NCI-H146 (cell line): Measurements from ENCODE around the gene MSH5.

Source experiments
- DNase-seq: peaks from one replicate; lab custom pipeline; 2025; lab: John Stamatoyannopoulos, UW

The MSH5 gene

DNA sequence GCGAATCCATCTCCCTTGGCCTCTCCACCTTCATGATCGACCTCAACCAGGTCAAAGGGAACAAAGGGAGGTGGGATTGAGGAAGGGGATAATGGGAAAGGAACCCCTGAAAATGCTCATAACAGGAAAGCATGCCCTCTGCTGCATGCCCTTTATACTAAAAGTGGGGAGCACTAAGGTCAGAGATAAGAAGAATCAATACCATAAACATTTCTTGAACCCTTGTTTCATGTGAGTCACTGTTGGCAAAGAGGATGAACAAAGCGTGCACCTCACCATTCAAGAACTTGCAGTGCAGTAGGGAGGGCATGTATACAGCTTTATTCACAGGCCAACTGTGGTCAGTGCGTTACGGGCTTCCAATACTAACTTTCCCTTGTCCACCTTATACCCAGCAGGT, 21.0 kb downstream of the MSH5 start:
- DNase-seq, result no peak

DNA sequence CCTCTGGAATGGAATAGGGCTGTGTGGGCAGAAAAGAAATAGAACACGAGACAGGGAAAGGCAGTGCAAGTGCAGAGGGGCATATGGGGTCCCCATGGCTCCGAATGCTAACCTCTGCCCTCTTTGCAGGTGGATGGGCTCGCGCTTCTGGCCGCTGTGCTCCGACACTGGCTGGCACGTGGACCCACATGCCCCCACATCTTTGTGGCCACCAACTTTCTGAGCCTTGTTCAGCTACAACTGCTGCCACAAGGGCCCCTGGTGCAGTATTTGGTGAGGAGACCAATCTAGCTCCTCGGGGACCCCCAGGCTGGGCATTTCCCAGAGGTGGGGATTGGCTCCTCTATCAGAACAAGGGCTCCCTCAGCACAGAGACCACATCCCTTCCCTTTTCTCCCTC, 21.5 kb downstream of the MSH5 start:
- DNase-seq, result no peak

DNA sequence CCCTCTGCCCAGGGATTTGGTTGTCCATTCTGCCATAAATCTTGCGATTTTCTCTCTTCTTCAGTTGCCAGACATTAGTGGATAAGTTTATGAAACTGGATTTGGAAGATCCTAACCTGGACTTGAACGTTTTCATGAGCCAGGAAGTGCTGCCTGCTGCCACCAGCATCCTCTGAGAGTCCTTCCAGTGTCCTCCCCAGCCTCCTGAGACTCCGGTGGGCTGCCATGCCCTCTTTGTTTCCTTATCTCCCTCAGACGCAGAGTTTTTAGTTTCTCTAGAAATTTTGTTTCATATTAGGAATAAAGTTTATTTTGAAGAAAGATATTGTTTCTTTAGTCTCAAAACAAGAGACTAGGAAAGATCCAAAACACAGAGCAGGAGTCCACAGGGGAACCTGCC, 22.6 kb downstream of the MSH5 start, which contains the start of gene SAPCD1:
Gene SAPCD1 (plus strand): TSS at position 301 of the 400 bp plus-strand sequence. CDS start 399 bp downstream, outside the sequence.
- no peak for DNase-seq

DNA sequence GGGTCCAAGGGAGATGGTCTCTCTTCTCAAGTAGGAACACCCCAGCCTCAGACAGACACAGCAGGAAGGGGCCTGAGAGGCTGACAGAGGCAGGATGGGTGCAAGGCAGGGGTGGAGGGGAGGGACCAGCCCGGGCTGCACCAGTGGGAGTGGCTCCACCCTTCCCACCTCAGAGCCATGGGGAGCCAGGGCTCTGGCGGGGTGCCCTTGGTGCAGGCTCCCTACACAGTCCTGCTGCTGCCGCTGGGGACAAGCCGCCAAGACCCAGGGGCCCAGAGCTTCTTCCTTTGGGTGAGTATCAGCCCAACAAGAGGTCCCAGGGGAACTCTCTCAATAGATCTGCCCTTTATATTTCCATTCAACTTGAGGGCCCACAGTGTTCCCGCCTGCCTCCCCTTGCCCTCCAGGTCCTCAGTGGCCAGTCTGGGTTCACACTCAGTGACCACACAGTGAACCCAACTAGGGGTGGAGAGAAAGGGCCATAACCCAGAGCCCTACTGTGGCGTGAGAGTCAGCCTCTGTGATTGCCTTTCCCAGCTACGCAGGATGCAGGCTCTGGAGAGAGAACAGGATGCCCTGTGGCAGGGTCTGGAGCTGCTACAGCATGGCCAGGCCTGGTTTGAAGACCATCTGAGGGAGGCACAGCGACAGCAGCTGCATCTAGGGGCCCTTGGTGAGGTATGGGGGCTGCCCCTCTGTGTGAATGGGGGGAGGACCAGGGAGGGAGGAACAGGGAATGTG, 23.2 kb downstream of the MSH5 start:
- no peak for DNase-seq

DNA sequence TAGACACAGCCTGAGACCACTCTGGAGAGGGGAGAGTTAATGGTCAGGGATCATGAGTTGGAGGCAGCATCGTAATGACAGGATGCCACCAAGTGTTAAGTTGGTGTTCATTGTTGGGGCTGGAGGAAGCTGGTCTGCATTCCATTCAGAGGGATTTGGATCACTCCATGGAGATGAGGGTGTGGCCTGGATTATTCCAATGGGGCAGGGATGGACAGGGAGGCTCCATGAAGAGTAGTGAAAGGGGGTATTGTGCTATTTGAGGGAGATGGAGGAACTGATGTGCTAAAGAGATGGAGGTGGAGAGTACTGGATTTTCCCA, 23.8 kb downstream of the MSH5 start:
- no peak for DNase-seq

DNA sequence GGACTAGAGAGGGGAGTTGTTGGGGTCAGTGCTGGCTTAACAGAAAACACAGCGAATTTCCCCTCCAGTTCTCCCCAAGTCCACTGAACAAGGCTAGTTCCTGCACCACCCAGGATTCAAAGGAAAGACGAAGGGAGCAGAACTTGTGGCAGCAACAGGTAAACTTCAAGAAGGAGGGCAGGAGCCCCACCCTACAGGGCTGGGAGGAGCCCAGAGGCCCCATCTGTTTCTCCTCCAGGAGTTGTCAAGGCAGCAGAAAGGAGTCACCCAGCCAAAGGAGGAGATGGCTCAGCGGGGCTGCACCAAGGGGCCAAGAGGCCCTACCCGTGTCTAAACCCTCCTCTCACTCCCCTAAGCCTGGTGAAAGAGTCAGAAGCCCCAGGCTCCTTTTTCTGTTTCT, 24.4 kb downstream of the MSH5 start:
- DNase-seq, result no peak

DNA sequence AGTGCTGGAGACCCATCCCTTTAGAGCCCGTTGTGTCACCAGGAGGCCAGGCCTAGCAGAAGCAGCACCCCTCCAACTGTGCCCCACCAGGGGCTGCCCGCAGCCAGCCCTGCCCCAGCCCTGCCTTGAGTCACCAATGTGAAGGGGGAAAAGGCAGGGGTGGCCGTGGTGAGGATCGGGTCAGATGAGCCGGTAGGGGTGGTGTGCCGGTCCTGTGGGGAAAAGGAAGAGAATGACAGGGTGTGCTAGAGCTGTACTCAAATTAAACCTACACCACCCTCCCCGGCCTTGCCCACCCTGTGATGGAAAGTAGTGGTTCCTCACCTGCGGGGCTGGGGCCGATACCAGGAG, 25.7 kb downstream of the MSH5 start:
- DNase-seq, result no peak

DNA sequence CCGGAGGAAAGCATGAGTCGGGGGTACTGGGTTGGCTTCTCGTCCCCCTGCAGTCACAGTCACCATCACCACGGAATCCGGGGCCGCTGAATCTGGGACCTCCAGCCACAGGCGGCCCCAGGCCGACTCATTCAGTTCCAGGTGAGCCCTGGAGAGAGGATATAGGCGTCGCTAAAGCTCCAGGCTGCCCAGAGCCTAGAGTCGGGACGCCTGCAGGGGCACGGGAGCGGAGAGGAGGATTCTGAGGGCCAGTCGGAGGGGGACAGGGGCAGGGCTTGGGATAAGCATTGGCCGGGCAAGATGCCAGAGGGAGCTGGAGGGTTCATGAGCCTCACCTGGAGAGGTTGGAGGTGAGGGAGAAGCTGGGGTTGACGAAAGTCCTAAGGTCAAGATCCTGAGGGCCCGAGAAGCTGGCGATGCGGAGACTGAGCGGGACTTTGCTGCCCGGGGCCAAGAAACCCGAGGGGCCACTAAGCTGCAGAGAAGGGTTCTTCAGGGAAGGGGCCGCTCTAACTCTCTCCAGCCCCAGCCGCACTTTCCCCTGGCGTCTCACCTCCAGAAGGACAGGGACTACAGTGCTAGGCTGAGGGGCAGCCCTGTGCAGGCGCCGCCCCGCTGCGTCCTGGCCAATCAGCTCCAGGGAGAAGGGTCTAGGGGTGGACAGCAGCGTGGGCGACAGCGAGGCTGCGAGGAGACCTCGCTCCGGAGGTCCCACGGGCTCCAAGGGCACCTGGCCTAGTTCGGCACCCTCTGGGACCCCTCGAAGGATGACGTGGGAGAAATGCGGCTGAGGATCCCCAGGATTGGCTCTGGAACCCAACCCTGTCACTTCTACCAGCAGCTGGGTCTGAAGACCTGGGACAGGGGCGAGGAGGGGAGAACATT, 26.3 kb downstream of the MSH5 start:
- DNase-seq, result no peak

DNA sequence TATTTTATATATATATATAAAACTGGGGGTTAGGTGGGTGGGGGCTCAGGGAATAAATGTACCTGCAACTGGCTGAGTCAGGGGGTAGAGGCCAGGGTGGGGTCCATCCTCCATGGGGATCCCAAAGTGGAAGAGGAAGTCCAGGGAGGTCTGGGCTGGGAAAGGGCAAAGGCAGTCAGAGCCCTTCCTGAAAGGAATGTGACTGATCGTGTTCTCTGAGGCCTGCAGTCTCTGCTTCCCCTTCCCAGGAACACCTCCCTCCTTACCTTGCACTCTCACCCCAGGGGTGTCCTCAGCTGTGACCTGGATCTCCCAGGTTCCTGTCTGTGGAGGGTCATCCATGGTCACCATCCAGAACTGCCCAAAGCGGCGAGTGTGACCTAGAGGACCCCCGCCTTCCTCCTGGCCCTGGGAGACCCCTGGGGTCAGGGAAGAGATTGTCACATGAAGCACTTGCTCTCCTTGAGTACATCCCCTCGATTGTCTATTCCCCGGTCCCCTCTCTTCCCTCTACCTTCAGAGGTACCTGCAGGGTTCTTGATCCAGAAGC, 27.4 kb downstream of the MSH5 start:
- no peak for DNase-seq

DNA sequence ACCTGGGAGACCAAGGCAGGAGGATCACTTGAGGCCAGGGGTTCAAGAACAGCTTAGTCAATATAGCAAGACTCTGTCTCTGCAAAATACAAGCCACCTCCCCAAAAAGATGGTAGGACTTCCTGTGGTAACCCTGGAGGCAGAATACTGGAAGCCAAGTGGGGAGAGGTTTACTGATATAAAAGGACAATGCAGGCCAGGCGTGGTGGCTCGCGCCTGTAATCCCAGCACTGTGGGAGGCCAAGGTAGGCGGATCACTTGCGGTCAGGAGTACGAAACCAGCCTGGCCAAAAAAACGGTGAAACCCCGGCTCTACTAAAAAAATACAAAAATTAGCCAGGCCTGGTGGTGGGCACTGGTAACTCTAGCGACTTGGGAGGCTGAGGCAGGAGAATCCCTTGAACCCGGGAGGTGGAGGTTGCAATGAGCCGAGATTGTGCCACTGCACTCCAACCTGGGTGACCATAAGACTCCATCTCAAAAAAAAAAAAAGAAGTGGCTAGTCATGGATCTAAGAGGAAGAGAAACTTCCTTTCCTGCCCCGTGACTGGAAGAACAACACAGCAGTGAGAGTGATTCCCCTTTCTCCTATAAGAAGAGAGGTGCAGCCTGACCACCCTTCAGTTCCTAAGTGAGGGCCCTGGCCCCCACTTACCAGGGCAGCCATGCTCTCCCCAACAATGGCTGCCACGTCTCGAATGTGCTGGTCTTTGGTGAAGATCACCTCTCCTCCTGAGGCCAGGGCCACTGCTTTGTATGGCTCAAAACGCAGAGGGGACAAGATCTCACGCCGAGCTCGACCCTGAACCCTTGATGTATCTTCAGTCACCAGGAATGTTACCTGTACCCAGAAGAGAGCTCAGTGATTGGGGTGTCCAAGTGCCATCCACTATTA, 28.8 kb downstream of the MSH5 start:
- DNase-seq, result no peak

DNA sequence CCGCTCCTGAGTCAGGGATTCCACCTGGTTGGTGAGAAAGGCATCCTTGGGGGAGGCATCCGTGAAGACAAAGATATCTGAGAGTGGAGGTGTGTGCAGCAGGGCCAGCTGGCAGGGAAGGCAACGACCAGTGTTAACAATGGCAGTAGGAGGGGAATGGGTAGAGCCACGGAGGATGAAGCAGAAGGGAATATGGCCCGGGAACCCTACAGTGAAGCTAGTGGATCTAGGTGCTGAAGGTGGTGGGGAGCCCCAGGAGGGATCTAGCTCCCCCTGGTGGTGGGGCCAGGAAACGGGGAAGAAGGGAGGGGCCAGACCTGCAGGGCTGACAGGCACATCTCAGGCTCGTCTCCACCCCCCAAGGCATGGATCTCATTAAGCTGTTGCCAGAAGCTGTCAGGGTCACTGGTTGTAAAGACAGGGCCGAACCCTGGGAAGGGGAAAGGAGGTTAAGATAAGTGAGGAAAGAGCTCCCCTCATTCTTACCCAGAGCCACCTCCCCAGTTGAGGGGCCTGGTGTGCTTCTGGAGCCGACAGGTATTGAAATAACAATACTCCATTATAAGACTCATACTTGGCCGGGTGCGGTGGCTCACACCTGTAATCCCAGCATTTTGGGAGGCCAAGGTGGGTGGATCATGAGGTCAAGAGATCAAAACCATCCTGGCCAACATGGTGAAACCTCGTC, 30.0 kb downstream of the MSH5 start:
- DNase-seq, result peak; percentile 78

DNA sequence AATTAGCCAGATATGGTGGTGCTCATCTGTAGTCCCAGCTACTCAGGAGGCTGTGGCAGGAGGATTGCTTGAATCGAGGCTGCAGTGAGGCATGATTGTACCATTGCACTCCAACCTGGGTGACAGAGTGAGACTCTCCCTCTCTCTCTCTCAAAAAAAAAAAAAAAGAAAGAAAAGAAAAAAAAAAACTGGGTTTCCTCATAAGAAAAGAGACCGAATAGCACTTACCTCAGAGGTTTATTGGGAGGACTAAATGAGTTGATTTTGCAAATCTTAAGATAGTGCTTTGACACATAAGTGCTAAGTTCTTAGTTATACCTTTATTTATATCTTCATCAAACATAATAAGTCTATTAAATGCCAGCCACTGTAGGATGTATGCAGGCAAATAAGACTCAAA, 31.1 kb downstream of the MSH5 start:
- no peak for DNase-seq

DNA sequence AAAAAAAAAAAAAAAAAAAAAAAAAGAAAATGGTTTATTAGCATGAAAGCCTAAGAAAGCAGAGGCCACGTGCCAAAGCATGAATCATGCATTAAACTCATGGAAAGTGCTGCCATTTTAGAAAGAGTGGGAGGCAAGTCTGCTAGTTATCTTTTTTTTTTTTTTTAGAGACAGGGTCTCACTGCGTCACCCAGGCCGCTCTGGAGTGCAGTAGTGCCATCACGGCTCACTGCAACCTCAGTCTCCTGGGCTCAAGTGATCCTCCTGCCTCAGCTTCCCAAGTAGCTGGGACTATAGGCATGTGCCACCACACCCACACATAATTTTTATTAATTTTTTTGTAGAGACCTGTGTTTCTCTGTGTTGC, 32.2 kb downstream of the MSH5 start:
- DNase-seq, result no peak

DNA sequence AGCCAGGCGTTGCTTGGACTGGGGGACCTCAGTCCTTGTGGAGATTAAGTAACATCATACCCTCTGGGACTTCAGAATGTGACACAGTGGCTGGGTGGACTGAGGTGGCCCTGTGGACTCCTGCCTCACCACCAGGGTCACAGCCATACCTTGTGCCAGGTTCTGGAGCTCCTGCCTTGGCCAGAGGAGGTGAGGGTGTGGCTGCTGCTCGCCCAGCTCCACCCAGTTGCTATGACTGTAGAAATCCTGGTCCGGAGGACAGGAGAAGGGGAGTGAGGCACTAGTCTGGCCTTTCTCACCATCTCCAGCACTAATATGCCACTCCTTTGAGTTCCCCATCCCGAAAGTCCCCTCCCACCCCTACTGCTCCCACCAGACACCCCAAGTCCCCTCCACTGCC, 35.4 kb downstream of the MSH5 start:
- DNase-seq, result no peak

DNA sequence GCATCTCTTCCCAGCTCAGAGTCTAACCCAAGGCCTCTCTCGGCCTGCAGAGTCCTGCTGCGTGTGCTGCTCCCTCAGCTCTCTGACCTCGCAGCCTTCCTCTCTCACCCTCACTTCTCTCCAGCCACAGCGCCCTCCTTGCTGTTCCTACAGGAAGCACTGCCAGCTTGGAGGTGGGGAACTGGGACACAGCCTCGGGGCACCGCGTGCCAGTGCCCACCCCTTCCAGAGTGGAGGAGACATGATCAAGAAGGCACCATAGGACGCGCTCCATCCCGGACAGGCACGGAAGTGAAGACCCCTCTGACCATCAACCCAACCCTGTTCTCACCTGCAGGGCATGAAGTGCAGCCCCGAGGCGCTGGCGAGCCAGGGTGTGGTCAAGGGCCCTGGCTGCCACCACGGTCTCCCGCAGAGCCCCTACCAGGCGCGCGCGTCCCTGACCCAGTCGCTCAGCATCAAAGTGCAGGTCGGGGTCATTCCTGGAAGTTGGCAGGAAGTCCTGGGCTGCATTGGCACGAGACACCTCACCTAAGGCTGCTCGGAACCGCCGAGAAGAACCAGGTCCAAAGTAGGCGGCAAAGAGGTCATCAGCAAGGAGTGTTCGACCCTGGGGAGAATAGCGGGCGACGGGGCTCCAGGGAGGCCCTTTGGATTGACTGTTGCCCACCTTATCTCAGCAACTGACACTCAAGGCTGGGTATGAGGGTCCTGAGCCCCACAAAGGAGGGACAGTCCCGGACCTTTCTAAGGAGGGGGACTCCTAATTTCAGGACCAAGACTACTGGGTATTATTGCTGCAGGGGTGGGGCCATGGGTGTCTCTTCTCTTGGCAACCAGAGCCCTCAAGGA, 36.1 kb downstream of the MSH5 start:
- DNase-seq, result no peak

DNA sequence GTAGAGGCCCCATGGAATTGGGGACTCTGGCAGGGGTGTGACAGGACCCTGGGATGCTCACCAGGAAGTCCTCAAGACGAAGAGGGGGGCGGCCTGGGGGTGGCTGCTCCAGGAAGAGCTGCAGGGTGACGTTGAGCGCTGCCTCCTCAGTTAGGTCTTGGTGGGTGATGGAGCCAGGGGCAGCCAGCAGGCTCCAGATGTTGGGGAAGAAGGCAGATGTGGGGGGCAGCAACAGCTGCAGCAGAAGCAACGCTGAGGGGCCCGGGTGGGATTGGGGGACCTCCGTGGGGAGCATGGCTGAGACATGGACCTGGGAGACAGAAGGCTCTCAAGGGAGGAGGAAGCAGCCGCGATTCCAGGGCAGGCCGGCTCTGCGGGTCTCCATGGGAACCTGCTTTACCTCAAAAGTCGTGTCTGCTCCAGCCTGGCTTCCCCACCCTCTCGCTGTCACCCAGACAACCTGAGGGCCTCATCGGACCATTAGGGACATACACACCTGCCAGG, 36.7 kb downstream of the MSH5 start:
- DNase-seq, result peak; percentile 77

DNA sequence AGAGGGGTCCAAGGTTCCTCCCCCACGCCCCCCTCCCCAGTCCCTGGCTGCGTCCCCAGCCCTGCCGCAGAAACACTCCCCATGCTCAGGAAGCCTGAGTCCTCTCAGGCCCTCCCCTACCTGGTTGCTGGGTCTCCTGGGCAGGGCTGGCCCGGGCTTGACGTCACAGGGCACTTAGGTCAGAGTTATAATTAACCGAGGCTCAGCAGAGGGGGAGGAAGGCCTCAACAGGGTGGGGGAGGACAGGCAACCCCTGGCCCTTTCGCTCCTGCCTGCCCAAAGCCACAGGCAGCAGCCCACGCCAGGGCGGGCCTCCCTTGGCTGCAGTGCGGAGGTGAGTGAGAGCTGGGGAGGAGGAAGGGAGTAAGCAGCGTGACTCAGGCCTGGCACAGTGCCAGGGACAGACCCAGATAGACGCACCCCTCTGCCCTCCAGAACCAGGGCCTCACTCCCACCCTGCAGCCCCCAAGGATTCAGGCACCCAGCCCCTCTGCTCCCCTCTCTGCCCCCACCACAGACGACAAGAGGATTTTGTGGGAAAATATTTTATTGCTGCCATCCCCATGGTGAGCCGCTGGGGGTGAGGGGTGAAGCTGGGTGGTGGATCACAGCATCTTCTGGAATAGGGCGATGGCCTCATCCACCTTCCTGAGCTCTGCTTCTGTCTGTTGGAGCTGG, 37.3 kb downstream of the MSH5 start, which contains the start of gene VWA7:
Gene VWA7 (minus strand): TSS at position 340 of the 678 bp plus-strand sequence. CDS start 549 bp downstream, outside the sequence.
- peak; percentile 77 for DNase-seq

DNA sequence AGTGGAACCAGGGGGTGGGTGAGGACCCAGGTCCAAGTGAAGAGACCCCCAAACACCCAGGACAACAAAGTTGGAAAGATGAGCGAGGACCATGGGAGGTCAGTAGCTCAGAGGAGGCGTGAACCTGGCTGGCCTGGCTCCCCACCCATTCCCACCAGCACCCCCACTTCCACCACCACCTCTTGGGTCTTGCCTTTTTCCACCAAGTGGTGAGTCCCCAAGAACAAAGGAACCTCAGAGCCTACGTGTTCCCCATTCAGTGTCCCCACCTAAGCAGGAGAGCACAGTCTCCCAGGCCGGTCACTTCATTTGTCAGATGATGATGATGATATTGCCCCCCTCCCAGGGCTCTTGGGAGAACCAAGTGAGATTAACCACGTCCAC, 37.9 kb downstream of the MSH5 start:
- DNase-seq, result no peak

DNA sequence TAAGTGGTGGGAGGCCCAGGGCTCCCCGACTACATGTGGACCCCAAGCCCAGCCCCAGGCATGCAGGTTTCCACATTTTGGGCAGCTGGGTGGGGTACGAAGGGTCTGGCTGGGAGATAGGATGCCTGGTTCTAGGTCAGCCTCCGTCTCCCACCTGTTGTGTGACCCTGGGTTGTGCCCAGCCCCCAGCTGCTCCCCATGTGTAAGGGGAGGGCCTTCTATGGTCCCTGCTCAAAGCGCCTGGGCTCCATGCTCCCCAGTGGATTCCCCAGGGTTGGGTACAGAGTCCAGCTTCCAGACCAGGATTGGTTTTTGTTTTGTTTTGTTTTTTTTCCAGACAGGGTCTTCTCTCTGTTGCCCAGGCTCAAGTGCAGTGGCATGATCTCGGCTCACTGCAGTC, 38.4 kb downstream of the MSH5 start:
- DNase-seq, result no peak
